ENCODE results near the gene PDE7B. TPM values are rescaled to one million over a fixed set of nuclear protein-coding genes. Genes with fewer than 3 reads are reported as not detected.

The PDE7B gene
- total and polyA plus RNA-seq, 4 experiments from 2014 or later = 0.06 to 0.94 (median 0.28) TPM

DNA sequence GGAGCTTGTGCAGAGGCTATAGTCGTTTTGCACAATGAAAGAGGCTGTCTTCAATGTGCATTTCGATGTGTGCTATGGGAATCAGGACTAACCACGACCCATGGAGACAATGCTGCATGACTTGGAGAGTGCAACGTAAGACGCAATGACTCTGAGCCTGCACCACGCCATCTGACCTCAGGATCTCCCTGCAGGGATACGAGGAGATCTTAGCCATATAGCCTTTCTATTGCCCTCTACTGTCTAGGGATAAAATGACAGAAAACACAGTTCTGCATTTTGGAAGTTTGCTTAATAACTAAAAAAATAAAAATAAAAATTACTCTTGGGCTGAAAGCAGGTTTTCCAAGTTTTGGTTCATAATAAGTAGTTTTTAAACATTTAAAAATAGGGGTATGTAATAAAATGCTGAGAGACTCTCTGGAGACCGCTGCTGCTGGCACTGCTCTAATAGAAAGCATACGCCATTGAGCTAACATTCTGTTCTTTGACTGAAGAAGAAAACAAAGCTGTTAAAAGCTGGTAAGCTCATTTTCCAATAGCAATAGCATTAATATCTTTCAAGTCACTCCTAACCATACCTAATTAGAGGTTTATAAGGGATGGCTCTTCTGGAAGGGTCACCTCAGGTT lies 87.2 kb downstream of the PDE7B start:
- intact Hi-C loops (cut with micrococcal nuclease) = no loop called here
- ChIA-PET CTCF (ENCODE audit: partially characterized antibody) (interaction anchor here (1.0 to 1.5 kb wide), 4 partner anchors 9 to 262 kb away, joined by 3 to 5 read pairs (median 4); no protein-coding TSS in a partner anchor), POLR2A (ENCODE audit: partially characterized antibody) (interaction anchor here (1.0 kb wide), 1 partner anchor 13 kb away, joined by 3 read pairs; no protein-coding TSS in a partner anchor)
- Mint-ChIP-seq H3K36me3 (no peaks in the 10 kb centered on the region), H3K4me1 (no peaks in the 10 kb centered on the region), H3K27me3 (no peaks in the 10 kb centered on the region), H3K27ac (no peak overlapping the region), H3K4me3 (no peak overlapping the region), H3K9me3 (no peaks in the 10 kb centered on the region)
- no peak for DNase-seq
- Histone ChIP-seq H3K36me3 (ENCODE audit: insufficient read depth, low read length) (no peaks in the 10 kb centered on the region), H3K27ac (ENCODE audit: low read depth, low read length) (no peak overlapping the region), H3K4me1 (ENCODE audit: insufficient read depth, low read length) (no peaks in the 10 kb centered on the region), H3K27me3 (ENCODE audit: insufficient read depth, low read length) (peaks cover 4% of the 10 kb centered on the region), H3K4me3 (ENCODE audit: low read length in 2 of 2) (no peak overlapping the region), H3K9me3 (ENCODE audit: control insufficient read depth in 1 of 2, low read length in 2 of 2) (no peaks in the 10 kb centered on the region)

DNA sequence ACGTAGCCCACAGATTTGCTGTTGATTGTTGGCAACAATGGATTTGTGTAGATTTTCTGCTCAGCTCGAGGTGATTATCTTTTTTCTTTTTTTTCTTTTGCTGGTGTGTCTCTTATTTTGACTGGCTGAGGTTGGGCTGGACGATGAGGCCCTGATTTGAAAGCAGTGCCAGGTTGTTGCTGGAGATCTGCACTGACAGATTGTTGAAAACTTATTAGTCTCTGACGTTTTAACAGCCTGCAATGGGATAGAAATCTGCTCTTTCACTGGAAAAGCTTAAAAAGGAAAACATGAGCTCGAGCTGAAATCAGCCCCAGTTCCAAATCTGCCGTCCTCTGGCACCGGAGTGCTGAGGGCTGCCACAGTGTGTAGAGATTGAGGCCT lies 87.7 kb downstream of the PDE7B start:
- ChIA-PET CTCF (ENCODE audit: partially characterized antibody) (interaction anchor here (0.9 to 1.5 kb wide), 4 partner anchors 9 to 29 kb away, joined by 3 to 4 read pairs (median 4); no protein-coding TSS in a partner anchor), POLR2A (ENCODE audit: partially characterized antibody) (interaction anchor here (1.0 kb wide), 1 partner anchor 13 kb away, joined by 3 read pairs; no protein-coding TSS in a partner anchor)
- no peaks in the 10 kb centered on the region for H3K36me3 Mint-ChIP-seq
- Histone ChIP-seq H3K27me3 (ENCODE audit: insufficient read depth, low read length) (peaks cover 4% of the 10 kb centered on the region), H3K36me3 (ENCODE audit: insufficient read depth, low read length) (no peaks in the 10 kb centered on the region), H3K4me1 (ENCODE audit: insufficient read depth, low read length) (no peaks in the 10 kb centered on the region), H3K9me3 (ENCODE audit: control insufficient read depth in 1 of 2, low read length in 2 of 2) (no peaks in the 10 kb centered on the region), H3K27ac (ENCODE audit: low read depth, low read length) (no peak overlapping the region), H3K4me3 (ENCODE audit: low read length in 2 of 2) (no peak overlapping the region)
- no peak overlapping the region for H3K4me3 Mint-ChIP-seq
- no peaks in the 10 kb centered on the region for H3K9me3 Mint-ChIP-seq
- H3K27me3 Mint-ChIP-seq = no peaks in the 10 kb centered on the region
- intact Hi-C loops (cut with micrococcal nuclease) = no loop called here
- H3K4me1 Mint-ChIP-seq = no peaks in the 10 kb centered on the region
- DNase-seq = no peak
- H3K27ac Mint-ChIP-seq = peak overlapping the region in 1 of 7 donors; percentile 13

DNA sequence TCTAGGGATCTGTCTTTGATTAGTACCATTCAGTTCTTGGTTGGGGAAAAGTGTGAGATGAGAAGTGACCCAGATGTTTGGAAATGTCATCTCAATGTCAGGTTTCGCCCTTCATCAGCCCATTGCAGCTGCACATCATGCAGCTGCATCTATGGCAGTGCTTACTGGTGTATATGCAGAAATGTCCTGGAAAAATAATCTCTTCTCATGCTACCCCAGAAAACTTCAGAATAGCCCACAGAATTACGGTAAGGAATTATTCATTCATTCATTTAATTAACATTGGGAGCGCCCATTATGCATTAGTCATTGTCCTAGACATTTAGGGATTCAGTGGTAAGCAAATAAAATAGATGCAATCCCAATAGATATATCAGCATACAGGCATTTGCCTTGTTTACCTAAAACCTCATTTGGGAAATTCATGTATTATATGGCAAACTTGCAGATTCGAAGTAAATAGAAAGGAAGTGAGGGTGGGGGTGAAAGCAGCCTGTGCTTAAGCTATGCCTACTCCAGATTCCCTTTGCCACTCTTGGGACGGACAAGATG lies 89.2 kb downstream of the PDE7B start:
- H3K4me1 Mint-ChIP-seq = no peaks in the 10 kb centered on the region

DNA sequence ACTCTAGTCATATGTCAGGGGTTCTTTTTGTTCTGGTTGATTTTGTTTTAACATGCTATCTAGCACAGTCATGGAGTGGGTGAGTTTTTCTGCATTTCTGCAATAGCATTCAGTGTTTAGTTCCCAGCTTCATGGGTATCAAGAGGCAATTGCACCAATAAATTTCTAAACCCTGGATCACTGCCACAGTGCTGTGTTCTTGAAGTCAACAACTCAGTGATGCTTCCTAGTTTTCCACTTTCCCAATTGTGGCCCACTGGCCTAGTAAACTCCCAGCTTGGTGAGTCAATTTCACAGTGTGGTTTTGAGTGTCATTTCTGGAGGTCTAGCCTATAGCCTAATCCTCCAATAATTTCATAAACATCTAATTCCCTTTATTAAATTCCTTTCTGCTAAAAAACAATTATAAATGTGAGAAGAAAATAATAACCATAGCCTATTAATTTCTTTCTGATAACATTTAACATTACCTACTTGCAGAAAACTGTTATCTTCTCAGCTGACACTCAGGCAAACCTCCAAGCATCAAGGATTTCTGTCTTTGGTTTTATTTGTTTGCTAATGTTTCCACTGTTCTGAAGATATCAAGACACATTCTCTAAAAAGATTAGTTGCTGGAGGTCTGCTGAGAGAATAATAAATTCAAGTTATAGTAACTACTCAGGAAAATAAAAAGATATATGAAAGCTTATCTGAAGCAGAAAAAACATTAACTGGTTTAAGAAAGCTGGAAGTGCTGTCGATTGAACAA lies 89.9 kb downstream of the PDE7B start:
- no peak for DNase-seq
- POLR2A ChIA-PET (ENCODE audit: partially characterized antibody) = no interaction called here
- no peaks in the 10 kb centered on the region for H3K36me3 Mint-ChIP-seq
- H3K4me1 ChIP-seq (ENCODE audit: insufficient read depth, low read length) = no peaks in the 10 kb centered on the region
- H3K9me3 ChIP-seq (ENCODE audit: control insufficient read depth in 1 of 2, low read length in 2 of 2) = no peaks in the 10 kb centered on the region
- no peak overlapping the region for H3K4me3 ChIP-seq (ENCODE audit: low read length in 2 of 2)
- no peaks in the 10 kb centered on the region for H3K36me3 ChIP-seq (ENCODE audit: insufficient read depth, low read length)
- no peaks in the 10 kb centered on the region for H3K4me1 Mint-ChIP-seq
- H3K9me3 Mint-ChIP-seq = no peaks in the 10 kb centered on the region
- no peak overlapping the region for H3K27ac Mint-ChIP-seq
- CTCF ChIA-PET (ENCODE audit: partially characterized antibody) = interaction anchor here (2.6 kb wide), 1 partner anchor 10 kb away, joined by 7 read pairs; no protein-coding TSS in a partner anchor
- no peaks in the 10 kb centered on the region for H3K27me3 Mint-ChIP-seq
- H3K4me3 Mint-ChIP-seq = no peak overlapping the region
- H3K27ac ChIP-seq (ENCODE audit: low read depth, low read length) = no peak overlapping the region
- H3K27me3 ChIP-seq (ENCODE audit: insufficient read depth, low read length) = peaks cover 4% of the 10 kb centered on the region
- intact Hi-C loops (cut with micrococcal nuclease) = no loop called here

More for the DNA sequence above, 89.2 kb downstream of the PDE7B start:
- no peak overlapping the region for H3K4me3 Mint-ChIP-seq
- no peak overlapping the region for H3K4me3 ChIP-seq (ENCODE audit: low read length in 2 of 2)
- no peak overlapping the region for H3K27ac Mint-ChIP-seq
- no peak overlapping the region for H3K27ac ChIP-seq (ENCODE audit: low read depth, low read length)
- POLR2A ChIA-PET (ENCODE audit: partially characterized antibody) = no interaction called here
- H3K27me3 ChIP-seq (ENCODE audit: insufficient read depth, low read length) = peaks cover 4% of the 10 kb centered on the region
- H3K9me3 ChIP-seq (ENCODE audit: control insufficient read depth in 1 of 2, low read length in 2 of 2) = no peaks in the 10 kb centered on the region
- no peaks in the 10 kb centered on the region for H3K36me3 Mint-ChIP-seq
- intact Hi-C loops (cut with micrococcal nuclease) = no loop called here
- DNase-seq = no peak
- H3K27me3 Mint-ChIP-seq = no peaks in the 10 kb centered on the region
- CTCF ChIA-PET (ENCODE audit: partially characterized antibody) = interaction anchor here (2.6 kb wide), 1 partner anchor 11 kb away, joined by 7 read pairs; no protein-coding TSS in a partner anchor
- no peaks in the 10 kb centered on the region for H3K4me1 ChIP-seq (ENCODE audit: insufficient read depth, low read length)
- H3K36me3 ChIP-seq (ENCODE audit: insufficient read depth, low read length) = no peaks in the 10 kb centered on the region
- no peaks in the 10 kb centered on the region for H3K9me3 Mint-ChIP-seq

DNA sequence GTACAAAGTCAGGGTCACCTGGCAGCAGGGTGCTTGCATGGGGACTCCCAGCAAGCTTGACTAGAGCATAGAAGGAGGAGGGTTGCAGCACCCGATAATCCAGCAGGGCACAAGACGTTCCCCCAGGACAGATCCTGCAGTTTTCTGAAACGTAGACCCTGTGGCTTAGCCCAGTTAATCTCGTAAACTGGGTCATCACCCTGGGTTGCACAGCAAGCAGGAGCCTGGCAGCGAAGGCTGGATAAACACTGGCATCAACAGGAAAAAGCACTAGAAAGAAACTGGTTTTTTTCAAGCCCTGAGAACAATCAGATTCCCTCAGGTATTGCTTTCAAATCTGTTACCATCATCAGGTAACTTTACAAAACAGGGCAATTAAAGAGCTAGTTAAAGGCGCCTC lies 92.6 kb downstream of the PDE7B start:
- Mint-ChIP-seq H3K4me1 (no peaks in the 10 kb centered on the region), H3K27me3 (no peaks in the 10 kb centered on the region), H3K4me3 (no peak overlapping the region), H3K27ac (no peak overlapping the region), H3K36me3 (no peaks in the 10 kb centered on the region), H3K9me3 (no peaks in the 10 kb centered on the region)
- H3K9me3 ChIP-seq (ENCODE audit: control insufficient read depth in 1 of 2, low read length in 2 of 2) = no peaks in the 10 kb centered on the region
- POLR2A ChIA-PET (ENCODE audit: partially characterized antibody) = no interaction called here
- H3K27me3 ChIP-seq (ENCODE audit: insufficient read depth, low read length) = peaks cover 4% of the 10 kb centered on the region
- CTCF ChIA-PET (ENCODE audit: partially characterized antibody) = no interaction called here
- H3K4me3 ChIP-seq (ENCODE audit: low read length in 2 of 2) = no peak overlapping the region
- DNase-seq = no peak
- no peaks in the 10 kb centered on the region for H3K4me1 ChIP-seq (ENCODE audit: insufficient read depth, low read length)
- no peaks in the 10 kb centered on the region for H3K36me3 ChIP-seq (ENCODE audit: insufficient read depth, low read length)
- no peak overlapping the region for H3K27ac ChIP-seq (ENCODE audit: low read depth, low read length)
- intact Hi-C loops (cut with micrococcal nuclease) = no loop called here

DNA sequence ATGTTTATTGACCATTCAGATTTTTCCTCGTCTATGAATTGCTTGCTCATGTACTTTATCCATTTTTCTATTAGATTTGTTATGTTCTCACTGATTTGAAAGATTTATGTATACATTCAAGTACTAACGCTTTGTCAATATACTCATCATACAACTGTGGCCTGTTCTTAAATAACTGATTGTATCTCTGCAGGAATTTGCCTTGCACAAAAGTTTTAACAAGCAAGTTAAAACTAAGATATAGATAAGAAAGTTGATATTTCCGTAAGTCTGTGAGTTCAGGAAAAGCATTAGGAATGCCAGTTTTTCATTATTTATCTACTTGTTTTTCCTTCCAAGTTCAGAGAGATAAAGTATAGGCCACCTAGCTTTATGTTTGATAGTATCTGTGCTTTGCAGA lies 95.2 kb downstream of the PDE7B start:
- H3K4me3 Mint-ChIP-seq = no peak overlapping the region
- no peak overlapping the region for H3K27ac Mint-ChIP-seq
- no peaks in the 10 kb centered on the region for H3K4me1 ChIP-seq (ENCODE audit: insufficient read depth, low read length)
- no peaks in the 10 kb centered on the region for H3K36me3 ChIP-seq (ENCODE audit: insufficient read depth, low read length)
- H3K27me3 Mint-ChIP-seq = peaks cover 0 to 2% of the 10 kb centered on the region in 2 donors
- no peaks in the 10 kb centered on the region for H3K36me3 Mint-ChIP-seq
- POLR2A ChIA-PET (ENCODE audit: partially characterized antibody) = no interaction called here
- CTCF ChIA-PET (ENCODE audit: partially characterized antibody) = no interaction called here
- no peaks in the 10 kb centered on the region for H3K9me3 ChIP-seq (ENCODE audit: control insufficient read depth in 1 of 2, low read length in 2 of 2)
- no peak for DNase-seq
- peaks cover 4% of the 10 kb centered on the region for H3K27me3 ChIP-seq (ENCODE audit: insufficient read depth, low read length)
- no peaks in the 10 kb centered on the region for H3K9me3 Mint-ChIP-seq
- H3K4me1 Mint-ChIP-seq = no peaks in the 10 kb centered on the region
- H3K27ac ChIP-seq (ENCODE audit: low read depth, low read length) = no peak overlapping the region
- H3K4me3 ChIP-seq (ENCODE audit: low read length in 2 of 2) = no peak overlapping the region
- intact Hi-C loops (cut with micrococcal nuclease) = no loop called here

DNA sequence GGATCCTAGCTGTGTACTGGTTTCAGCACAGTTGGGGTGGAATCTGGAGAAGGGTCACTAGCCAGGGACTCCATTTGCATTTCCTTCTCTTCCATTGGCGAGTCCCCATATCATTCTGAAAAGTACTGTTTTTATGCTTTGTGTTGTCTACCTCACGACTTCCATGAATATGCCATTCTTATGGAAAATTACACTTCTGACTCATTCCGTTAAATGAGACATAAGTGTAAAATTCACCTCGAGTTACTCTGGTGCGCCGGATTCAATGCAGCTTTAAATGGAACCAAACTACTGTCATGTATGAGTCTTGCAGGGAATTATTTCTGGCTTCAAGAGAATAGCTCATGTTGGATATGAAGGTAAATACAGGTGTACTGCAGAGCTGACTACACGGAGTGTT lies 99.2 kb downstream of the PDE7B start:
- no peak for DNase-seq
- Histone ChIP-seq H3K27ac (ENCODE audit: low read depth, low read length) (no peak overlapping the region), H3K27me3 (ENCODE audit: insufficient read depth, low read length) (no peaks in the 10 kb centered on the region), H3K4me3 (ENCODE audit: low read length in 2 of 2) (no peak overlapping the region), H3K4me1 (ENCODE audit: insufficient read depth, low read length) (no peaks in the 10 kb centered on the region), H3K9me3 (ENCODE audit: control insufficient read depth in 1 of 2, low read length in 2 of 2) (no peaks in the 10 kb centered on the region), H3K36me3 (ENCODE audit: insufficient read depth, low read length) (no peaks in the 10 kb centered on the region)
- H3K4me3 Mint-ChIP-seq = no peak overlapping the region
- POLR2A ChIA-PET (ENCODE audit: partially characterized antibody) = no interaction called here
- CTCF ChIA-PET (ENCODE audit: partially characterized antibody) = interaction anchor here (3.2 kb wide), 1 partner anchor 9 kb away, joined by 7 read pairs; no protein-coding TSS in a partner anchor
- intact Hi-C loops (cut with micrococcal nuclease) = no loop called here
- H3K27me3 Mint-ChIP-seq = peaks cover 0 to 2% of the 10 kb centered on the region in 2 donors
- no peak overlapping the region for H3K27ac Mint-ChIP-seq
- H3K9me3 Mint-ChIP-seq = no peaks in the 10 kb centered on the region
- no peaks in the 10 kb centered on the region for H3K36me3 Mint-ChIP-seq
- H3K4me1 Mint-ChIP-seq = no peaks in the 10 kb centered on the region
